ENCODE data around the gene ACAP2. TPM values are rescaled to one million over a fixed set of nuclear protein-coding genes. Genes with fewer than 3 reads are reported as not detected.

Gene ACAP2
- total RNA-seq, 1 experiment from 2014 or later = 42.0 TPM

GRCh38 chr3:195261925-195262324 lies 180.9 kb downstream of the ACAP2 start (continued):
- TF ChIP-seq ETV6 (CRISPR knock-in tag; IDR thresholded peaks at IDR 0.05) (no peak), ZNF512 (CRISPR knock-in tag; IDR thresholded peaks at IDR 0.05; ENCODE audit: borderline replicate concordance) (no peak), TP53 (CRISPR knock-in tag; IDR thresholded peaks at IDR 0.05) (no peak), ESRRA (CRISPR knock-in tag; IDR thresholded peaks at IDR 0.05; ENCODE audit: borderline replicate concordance) (no peak), EMX1 (CRISPR knock-in tag; IDR thresholded peaks at IDR 0.05) (no peak), PRDM15 (CRISPR knock-in tag; IDR thresholded peaks at IDR 0.05) (no peak), AFF4 (CRISPR knock-in tag; IDR thresholded peaks at IDR 0.05; ENCODE audit: borderline replicate concordance) (no peak)

- peak overlapping the region; percentile 73 for H3K4me3 Mint-ChIP-seq
- ChIA-PET CTCF (interaction anchor here (0.6 to 2.4 kb wide), 14 partner anchors 9 to 589 kb away, joined by 3 to 47 read pairs (median 3); partner anchors contain the start of genes LSG1 and XXYLT1), POLR2A (interaction anchor here (1.0 kb wide), 1 partner anchor 10 kb away, joined by 6 read pairs; no protein-coding TSS in a partner anchor)
- no peaks in the 10 kb centered on the region for H3K27me3 Mint-ChIP-seq (ENCODE audit: low read depth)
- peaks cover 40% of the 10 kb centered on the region for H3K4me1 Mint-ChIP-seq
- H3K9me3 Mint-ChIP-seq = no peaks in the 10 kb centered on the region
- TF ChIP-seq NFYB (CRISPR knock-in tag; conservative IDR thresholded peaks at IDR 0.05; ENCODE audit: low read depth) (no peak), MYBL2 (CRISPR knock-in tag; IDR thresholded peaks at IDR 0.05) (0 out of 2 replicates have a peak, but pooled peaks have one; percentile 16), MLX (CRISPR knock-in tag; IDR thresholded peaks at IDR 0.05) (0 out of 2 replicates have a peak, but pooled peaks have one; percentile 65), PRDM15 (CRISPR knock-in tag; IDR thresholded peaks at IDR 0.05) (peak; percentile 67), MAX (CRISPR knock-in tag; IDR thresholded peaks at IDR 0.05) (peak; percentile 50; the same call in 1 of the 2 replicates), HMGXB4 (CRISPR knock-in tag; IDR thresholded peaks at IDR 0.05) (peak; percentile 38; the same call in 1 of the 2 replicates), E2F5 (CRISPR knock-in tag; IDR thresholded peaks at IDR 0.05) (no peak), TEAD1 (CRISPR knock-in tag; IDR thresholded peaks at IDR 0.05) (0 out of 2 replicates have a peak, but pooled peaks have one; percentile 9), ESRRA (CRISPR knock-in tag; IDR thresholded peaks at IDR 0.05; ENCODE audit: borderline replicate concordance) (peak; percentile 44; the same call in 1 of the 2 replicates)
- peak; percentile 59 for DNase-seq (ENCODE audit: low spot score)
- peak overlapping the region; percentile 63; the same call in 1 of the 2 replicates for H3K27ac Mint-ChIP-seq
- H3K36me3 Mint-ChIP-seq = no peaks in the 10 kb centered on the region; the same call in 1 of the 2 replicates
- peak; percentile 44 for ATAC-seq
These were observed 182.4 kb downstream of the ACAP2 start for GRCh38 chr3:195260280-195260905.
